NCI-H2196 treated with DMSO at 0.1 percent for 48 hours (cell line): ENCODE data around the gene ISG20.
"Not testable (repeated sequence)": the region's sequence is repeated elsewhere in the genome, so short reads cannot be mapped to it uniquely, and the experiment has no call there.

ENCODE experiments used
- DNase-seq: peaks from one replicate; lab custom pipeline; 2025; ENCODE audit not compliant: unreplicated experiment; lab: John Stamatoyannopoulos, UW

ISG20 gene

GRCh38 chr15:88636050-88636449, 2.8 kb upstream of the ISG20 start:
- DNase-seq, result no peak

- DNase-seq, result no peak
These were observed 2.2 kb upstream of the ISG20 start for GRCh38 chr15:88636654-88637053.

GRCh38 chr15:88637436-88637835, 1.4 kb upstream of the ISG20 start:
- DNase-seq, result no peak

GRCh38 chr15:88637841-88638625, 783 bp upstream of the ISG20 start:
- DNase-seq, result no peak

- no peak for DNase-seq
These were observed 3.2 kb downstream of the ISG20 start for GRCh38 chr15:88641959-88642452.

- not testable (repeated sequence) for DNase-seq
These were observed 3.7 kb downstream of the ISG20 start for GRCh38 chr15:88642514-88642913.

GRCh38 chr15:88644741-88645140, 5.9 kb downstream of the ISG20 start:
- no peak for DNase-seq

- DNase-seq, result no peak
These were observed 6.6 kb downstream of the ISG20 start for GRCh38 chr15:88645171-88646087.

- no peak for DNase-seq
These were observed 7.2 kb downstream of the ISG20 start for GRCh38 chr15:88646088-88646405.

GRCh38 chr15:88646951-88647350, 8.1 kb downstream of the ISG20 start:
- DNase-seq, result no peak

- no peak for DNase-seq
These were observed 8.7 kb downstream of the ISG20 start for GRCh38 chr15:88647351-88648105.

GRCh38 chr15:88648357-88649214, 9.8 kb downstream of the ISG20 start:
- DNase-seq, result no peak

GRCh38 chr15:88649286-88649733, 10.5 kb downstream of the ISG20 start:
- no peak for DNase-seq

- no peak for DNase-seq
These were observed 11.1 kb downstream of the ISG20 start for GRCh38 chr15:88649753-88650551.

- no peak for DNase-seq
These were observed 11.7 kb downstream of the ISG20 start for GRCh38 chr15:88650556-88650955.

- no peak for DNase-seq
These were observed 12.4 kb downstream of the ISG20 start for GRCh38 chr15:88651136-88651732.

GRCh38 chr15:88651971-88652370, 13.2 kb downstream of the ISG20 start:
- no peak for DNase-seq

- DNase-seq, result no peak
These were observed 13.8 kb downstream of the ISG20 start for GRCh38 chr15:88652456-88653199.
